Right ventricle myocardium superior (tissue), 1 donor: ENCODE measurements around the gene IGSF9. TPM values are rescaled to one million over a fixed set of nuclear protein-coding genes. Genes with fewer than 3 reads are reported as not detected.

Experiments
- ATAC-seq: fragments of 200-7000 bp; cut with Tn5 transposase; one replicate; pipeline ENCODE4 v1.9.1; 2020; ENCODE audit warnings: mild to moderate bottlenecking; ENCODE audit not compliant: poor library complexity
- DNase-seq: peaks from one replicate; pipeline ENCODE4 v3.0.0-alpha.2; 2020
- intact Hi-C: fragments of 100-400 bp; cut with DNase I; formaldehyde crosslinking; loops from one replicate; pipeline ENCODE4 v1.11.2; 2022
- total RNA-seq: library from RNA; stranded (reverse); fragmentation: NEBNext Ultra II Directional; extraction: Animal tissue kit (Norgen Biotek cat#: 25700); gene quantifications from one replicate; pipeline ENCODE4 v1.2.1, GENCODE V29; 2021
- donor health status: DM: no; HTN: yes; CAD: no; lungs with severe emphysema.

IGSF9 gene
- total RNA-seq, 1 donor from 2014 or later: 0.30 TPM

- no peak for DNase-seq
These were observed 32.1 kb upstream of the IGSF9 start for GRCh38 chr1:159977364-159978106.

GRCh38 chr1:159974350-159974965 is 29.0 kb upstream of the IGSF9 start:
- DNase-seq: no peak
- intact Hi-C loops: no loop called here
- no peak for ATAC-seq

More at GRCh38 chr1:159977364-159978106, 32.1 kb upstream of the IGSF9 start:
- intact Hi-C loops: no loop called here
- no peak for ATAC-seq

- no peak for ATAC-seq
- no peak for DNase-seq
- intact Hi-C loops: no loop called here
These were observed 28.0 kb upstream of the IGSF9 start for GRCh38 chr1:159973350-159973940.

- DNase-seq (no peak), ATAC-seq (no peak)
- intact Hi-C loops: no loop called here
These were observed 27.2 kb upstream of the IGSF9 start for GRCh38 chr1:159972443-159973205.

DNA sequence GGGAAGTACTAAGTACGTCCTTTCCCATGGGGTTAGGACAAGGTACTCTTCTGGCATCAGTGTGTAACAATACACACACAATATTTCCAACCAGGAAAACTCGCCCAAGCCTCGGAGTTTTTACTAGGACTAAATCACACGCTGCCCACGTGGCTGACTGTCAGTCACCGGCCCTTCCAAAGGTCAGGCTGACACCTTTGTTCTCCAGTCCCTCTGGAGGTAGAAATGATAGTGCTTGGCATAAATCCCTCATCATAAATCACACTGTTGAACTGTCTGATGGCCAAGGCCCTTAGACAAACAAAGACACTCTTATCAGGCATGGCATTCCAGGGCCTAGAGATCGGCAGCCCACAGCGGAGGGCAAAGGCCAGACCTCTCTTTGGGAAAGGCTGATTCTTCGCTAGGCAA is 25.5 kb upstream of the IGSF9 start:
- DNase-seq (no peak), ATAC-seq (peak; percentile 62)
- intact Hi-C loops: no loop called here

GRCh38 chr1:159968901-159969300 is 23.5 kb upstream of the IGSF9 start:
- intact Hi-C loops: no loop called here
- DNase-seq: no peak

DNA sequence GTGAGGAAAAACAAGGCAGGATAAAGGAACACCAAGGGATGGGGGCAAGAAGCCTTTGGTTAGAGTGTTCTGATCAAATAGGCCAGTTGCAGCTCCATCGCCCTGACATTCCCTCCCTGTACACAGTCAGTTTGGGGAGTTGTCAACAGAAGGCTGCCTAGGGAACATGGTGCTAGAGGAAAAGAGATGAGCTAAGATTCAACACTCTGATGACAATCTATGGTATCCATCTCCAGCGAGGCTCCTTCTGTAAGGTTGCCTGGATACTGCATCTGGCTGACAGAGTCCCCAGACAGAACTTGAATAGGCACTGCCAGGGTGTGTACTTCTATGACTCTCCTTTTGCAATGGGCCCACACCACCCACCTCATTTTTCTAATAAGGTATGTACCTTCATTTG is 19.9 kb upstream of the IGSF9 start:
- intact Hi-C loops: no loop called here
- DNase-seq (no peak), ATAC-seq (no peak)

More at GRCh38 chr1:159968901-159969300, 23.5 kb upstream of the IGSF9 start:
- ATAC-seq: no peak

- ATAC-seq (no peak), DNase-seq (no peak)
- intact Hi-C loops: no loop called here
These were observed 18.7 kb upstream of the IGSF9 start for GRCh38 chr1:159964144-159964543.

DNA sequence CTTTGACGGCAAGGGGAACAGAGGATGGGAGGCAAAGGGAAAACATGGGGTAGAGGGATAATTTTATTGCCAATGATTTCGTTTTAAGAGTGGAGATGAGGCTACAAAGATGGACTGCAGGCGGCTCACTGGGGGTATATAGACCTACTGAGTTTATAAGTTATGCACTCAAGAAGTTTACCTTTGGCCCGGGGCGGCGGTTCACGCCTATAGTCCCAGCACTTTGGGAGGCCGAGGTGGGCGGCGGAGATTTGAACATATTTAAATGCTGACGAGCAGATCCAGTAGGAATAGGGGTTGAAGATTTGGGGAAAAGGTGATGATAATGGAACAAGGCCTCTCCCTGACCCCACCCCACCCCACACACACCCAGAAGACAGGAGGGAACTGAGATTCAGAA is 16.8 kb upstream of the IGSF9 start:
- no peak for ATAC-seq
- intact Hi-C loops: no loop called here

GRCh38 chr1:159961636-159962035 is 16.2 kb upstream of the IGSF9 start:
- intact Hi-C loops: no loop called here
- DNase-seq (no peak), ATAC-seq (no peak)

More for the DNA sequence above, 16.8 kb upstream of the IGSF9 start:
- no peak for DNase-seq

- DNase-seq: peak; percentile 63
- ATAC-seq: peak; percentile 86
- intact Hi-C loops: no loop called here
These were observed 15.4 kb upstream of the IGSF9 start for GRCh38 chr1:159960721-159961381.

DNA sequence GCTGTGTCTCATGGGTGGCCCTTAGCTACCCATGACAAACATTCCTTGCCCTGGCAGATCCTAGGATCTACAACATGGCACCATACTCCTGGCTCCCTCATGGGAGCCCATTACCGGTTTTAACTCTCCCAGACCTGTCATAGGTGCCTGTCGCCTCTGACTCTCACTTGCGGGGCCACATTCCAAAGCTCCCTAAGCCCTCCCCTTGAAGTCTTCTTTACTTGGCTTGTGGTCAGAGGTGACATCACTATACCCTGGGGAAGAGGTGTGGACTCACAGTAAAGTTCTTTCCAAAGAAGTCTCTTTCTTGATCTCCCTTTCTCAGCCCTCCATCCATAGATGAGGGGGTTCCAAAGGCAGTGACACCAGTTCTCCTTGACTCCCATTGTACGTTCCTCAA is 14.0 kb upstream of the IGSF9 start:
- no peak for DNase-seq
- intact Hi-C loops: no loop called here
- ATAC-seq: no peak

GRCh38 chr1:159958719-159959380 is 13.4 kb upstream of the IGSF9 start:
- DNase-seq: no peak
- intact Hi-C loops: no loop called here
- ATAC-seq: no peak

DNA sequence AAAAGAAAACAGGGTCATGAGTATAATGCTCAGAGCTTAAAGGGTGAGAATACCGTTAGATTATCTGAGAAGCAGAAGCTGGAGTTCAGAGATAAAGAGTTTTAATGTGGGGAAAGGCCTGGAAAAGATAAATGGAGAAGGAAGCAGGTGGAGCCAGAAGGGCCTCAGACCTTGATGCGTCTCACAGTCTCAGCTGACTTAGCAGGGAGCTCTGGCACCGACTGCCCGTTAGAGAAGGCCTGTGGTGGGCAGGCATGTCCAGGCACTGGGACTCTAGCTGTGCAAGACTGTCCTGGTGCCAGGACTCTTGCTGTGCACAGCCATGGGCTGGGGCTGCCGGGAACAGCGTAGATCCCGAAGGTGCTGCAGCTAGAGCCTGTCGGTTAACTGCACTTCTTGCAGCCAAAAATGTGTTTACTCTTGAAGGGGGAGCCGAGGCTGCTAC is 12.4 kb upstream of the IGSF9 start:
- intact Hi-C loops: no loop called here
- ATAC-seq (no peak), DNase-seq (no peak)

- intact Hi-C loops: no loop called here
- ATAC-seq (no peak), DNase-seq (no peak)
These were observed 10.0 kb upstream of the IGSF9 start for GRCh38 chr1:159955456-159955855.

- DNase-seq: no peak
- intact Hi-C loops: no loop called here
- peak; percentile 31 for ATAC-seq
These were observed 8.4 kb upstream of the IGSF9 start, which contains the start of gene SLAMF9 for GRCh38 chr1:159953536-159954515. Gene SLAMF9 (minus strand): TSS chr1:159954237. CDS start chr1:159954137, 100 bp downstream.

- ATAC-seq (no peak), DNase-seq (no peak)
- intact Hi-C loops: no loop called here
These were observed 7.5 kb upstream of the IGSF9 start for GRCh38 chr1:159952932-159953331.
